Neuronal stem cell (in vitro differentiated cells): ENCODE data around the gene CLN5.
"Not testable (repeated sequence)": the region's sequence is repeated elsewhere in the genome, so short reads cannot be mapped to it uniquely, and the experiment has no call there.

Source experiments
- DNase-seq: peaks from one replicate; pipeline ENCODE4 v3.0.0-alpha.2; 2013; ENCODE audit warnings: low spot score
- H2AFZ ChIP-seq: one replicate; pipeline ENCODE4 v1.6.1; 2013; ENCODE audit warnings: mild to moderate bottlenecking, low read length, inconsistent platforms
- H2AK5ac ChIP-seq: 2 replicates; pipeline ENCODE4 v1.6.1; 2013; ENCODE audit warnings: low read depth, mild to moderate bottlenecking, inconsistent platforms, low read length, moderate library complexity, mixed read lengths
- H2BK120ac ChIP-seq: 2 replicates; pipeline ENCODE4 v1.6.1; 2013; ENCODE audit warnings: low read depth, mild to moderate bottlenecking, inconsistent platforms, low read length, moderate library complexity, mixed read lengths
- H2BK12ac ChIP-seq: one replicate; pipeline ENCODE4 v1.6.1; 2013; ENCODE audit warnings: low read length, inconsistent platforms
- H2BK15ac ChIP-seq: 2 replicates; pipeline ENCODE4 v1.6.1; 2013; ENCODE audit warnings: mild to moderate bottlenecking, low read length, inconsistent platforms, mixed read lengths
- H2BK5ac ChIP-seq: one replicate; pipeline ENCODE4 v1.6.1; 2013; ENCODE audit warnings: inconsistent platforms, mild to moderate bottlenecking, low read length, moderate library complexity
- H3K14ac ChIP-seq: one replicate; pipeline ENCODE4 v1.6.1; 2013; ENCODE audit warnings: low read length, inconsistent platforms
- H3K18ac ChIP-seq: 2 replicates; pipeline ENCODE4 v1.6.1; 2013; ENCODE audit warnings: low read length, inconsistent platforms
- H3K23ac ChIP-seq: 2 replicates; pipeline ENCODE4 v1.6.1; 2013; ENCODE audit warnings: low read depth, mild to moderate bottlenecking, mixed read lengths, low read length, inconsistent platforms; ENCODE audit not compliant: poor library complexity
- H3K27ac ChIP-seq: replicated peaks from 3 replicates; pipeline ENCODE4 v1.5.1; 2013; ENCODE audit warnings: low read length, inconsistent platforms
- H3K27me3 ChIP-seq, 3 experiments: 2 replicates each; pipeline ENCODE4 v1.6.1; 2013; ENCODE audit warnings: low read length in 3 of 3, mild to moderate bottlenecking in 2 of 3, inconsistent platforms in 1 of 3, low read depth in 1 of 3, mixed read lengths in 1 of 3, moderate library complexity in 1 of 3; ENCODE audit not compliant: control insufficient read depth in 3 of 3, insufficient read depth in 3 of 3
- H3K36me3 ChIP-seq, 2 donors: replicated peaks in 1 of 2; 2 replicates each; pipeline ENCODE4 v1.6.1; 2013; ENCODE audit warnings: low read length in 2 of 2; ENCODE audit not compliant: control insufficient read depth in 2 of 2, insufficient read depth in 2 of 2
- H3K4ac ChIP-seq: 2 replicates; pipeline ENCODE4 v1.6.1; 2013; ENCODE audit warnings: inconsistent platforms, mild to moderate bottlenecking, low read length, moderate library complexity
- H3K4me1 ChIP-seq, 2 donors: 1 replicate in 1 of 2; 2 replicates in 1 of 2; pipeline ENCODE4 v1.6.1; 2013; ENCODE audit warnings: low read length in 2 of 2, low read depth in 1 of 2; ENCODE audit not compliant: control insufficient read depth in 2 of 2, insufficient read depth in 1 of 2
- H3K4me2 ChIP-seq: one replicate; pipeline ENCODE4 v1.6.1; 2013; ENCODE audit warnings: mild to moderate bottlenecking, low read length, inconsistent platforms; ENCODE audit not compliant: insufficient read depth, poor library complexity, severe bottlenecking
- H3K4me3 ChIP-seq, 2 donors: 2 replicates each; pipeline ENCODE4 v1.5.1; 2013; ENCODE audit warnings: low read length in 2 of 2, mild to moderate bottlenecking in 2 of 2, inconsistent platforms in 1 of 2, moderate library complexity in 1 of 2
- H3K79me1 ChIP-seq: one replicate; pipeline ENCODE4 v1.6.1; 2013; ENCODE audit warnings: low read depth, mild to moderate bottlenecking, inconsistent platforms, low read length, moderate library complexity
- H3K9ac ChIP-seq: one replicate; pipeline ENCODE4 v1.6.1; 2013; ENCODE audit warnings: mild to moderate bottlenecking, low read depth, low read length, inconsistent platforms; ENCODE audit not compliant: poor library complexity
- H3K9me3 ChIP-seq, 2 donors: replicated peaks in 1 of 2; 2 replicates each; pipeline versions ENCODE3 to v1.6.1; 2013; ENCODE audit warnings: low read length in 2 of 2, mild to moderate bottlenecking in 2 of 2, inconsistent platforms in 1 of 2, low read depth in 1 of 2, mixed read lengths in 1 of 2, moderate library complexity in 1 of 2; ENCODE audit not compliant: control insufficient read depth in 2 of 2, insufficient read depth in 1 of 2
- H4K8ac ChIP-seq: one replicate; pipeline ENCODE4 v1.6.1; 2013; ENCODE audit warnings: low read depth, mild to moderate bottlenecking, inconsistent platforms, low read length, moderate library complexity
- H4K91ac ChIP-seq: one replicate; pipeline ENCODE4 v1.6.1; 2013; ENCODE audit warnings: low read length, low read depth, mild to moderate bottlenecking, inconsistent platforms; ENCODE audit not compliant: poor library complexity
- WGBS, 2 donors: extraction: QIAGEN DNeasy Blood & Tissue Kit; methylation state at CpG; one replicate each; pipeline ENCODE4 v1.1.7; 2013; ENCODE audit warnings: missing lambda C conversion rate in 2 of 2, mixed read lengths in 1 of 2; ENCODE audit not compliant: insufficient read length in 2 of 2, insufficient replicate concordance in 1 of 2; ENCODE audit errors: extremely low coverage in 2 of 2; 5-methylcytosine and 5-hydroxymethylcytosine counted together

CLN5 gene

GRCh38 chr13:76955193-76955592 lies 36.7 kb upstream of the CLN5 start:
- peaks cover 2% of the 10 kb centered on the region for H3K79me1 ChIP-seq
- H3K4me3 ChIP-seq: no peak overlapping the region
- DNase-seq: no peak
- no peak overlapping the region for H2BK120ac ChIP-seq
- no peaks in the 10 kb centered on the region for H3K4me1 ChIP-seq
- no peak overlapping the region for H3K18ac ChIP-seq
- H2AFZ ChIP-seq: no peak overlapping the region
- H2BK12ac ChIP-seq: no peak overlapping the region
- H4K91ac ChIP-seq: no peak overlapping the region
- no peak overlapping the region for H4K8ac ChIP-seq
- no peak overlapping the region for H2BK5ac ChIP-seq
- H3K4ac ChIP-seq: no peak overlapping the region
- no peak overlapping the region for H3K23ac ChIP-seq
- no CpG with 5 or more reads among the region's 4 CpGs for WGBS, 2 donors
- H2BK15ac ChIP-seq: no peak overlapping the region
- H3K9me3 ChIP-seq: peaks cover 0 to 10% of the 10 kb centered on the region in 2 donors
- no peak overlapping the region for H2AK5ac ChIP-seq
- no peak overlapping the region for H3K9ac ChIP-seq
- no peak overlapping the region for H3K27ac ChIP-seq
- no peaks in the 10 kb centered on the region for H3K36me3 ChIP-seq
- H3K14ac ChIP-seq: no peak overlapping the region
- no peak overlapping the region for H3K4me2 ChIP-seq
- no peaks in the 10 kb centered on the region for H3K27me3 ChIP-seq

DNA sequence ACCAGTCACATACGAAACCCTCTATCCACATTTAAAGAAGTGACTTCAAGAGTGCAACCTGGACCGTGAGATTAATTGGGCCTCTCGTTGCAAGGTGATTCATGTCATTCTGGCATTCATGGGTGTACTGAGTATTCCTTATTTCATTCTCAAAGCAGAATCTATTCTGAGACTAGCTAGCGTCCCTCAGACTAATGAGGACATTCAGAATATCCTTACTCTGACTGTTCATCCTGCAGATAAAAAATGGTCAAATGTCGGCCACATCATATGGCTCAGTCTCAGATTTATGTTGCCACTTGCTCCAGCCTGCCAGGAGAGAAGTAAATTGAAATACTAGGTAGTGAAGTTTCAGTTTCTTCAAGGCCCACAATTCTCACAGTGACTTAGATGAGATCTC lies 36.2 kb upstream of the CLN5 start:
- Histone ChIP-seq H3K9me3 (peaks cover 0 to 10% of the 10 kb centered on the region in 2 donors), H3K4me3 (no peak overlapping the region), H3K4me2 (no peak overlapping the region), H3K14ac (no peak overlapping the region), H3K27ac (no peak overlapping the region), H3K23ac (no peak overlapping the region), H2BK12ac (no peak overlapping the region), H3K4me1 (no peaks in the 10 kb centered on the region), H2BK5ac (no peak overlapping the region), H2BK120ac (no peak overlapping the region), H3K9ac (no peak overlapping the region), H4K8ac (no peak overlapping the region), H2AFZ (no peak overlapping the region), H3K18ac (no peak overlapping the region), H3K27me3 (no peaks in the 10 kb centered on the region), H4K91ac (no peak overlapping the region), H3K79me1 (peaks cover 2% of the 10 kb centered on the region), H2AK5ac (no peak overlapping the region), H2BK15ac (no peak overlapping the region), H3K4ac (no peak overlapping the region), H3K36me3 (no peaks in the 10 kb centered on the region)
- DNase-seq: no peak
- WGBS, 2 donors: no CpG with 5 or more reads among the region's 5 CpGs

DNA sequence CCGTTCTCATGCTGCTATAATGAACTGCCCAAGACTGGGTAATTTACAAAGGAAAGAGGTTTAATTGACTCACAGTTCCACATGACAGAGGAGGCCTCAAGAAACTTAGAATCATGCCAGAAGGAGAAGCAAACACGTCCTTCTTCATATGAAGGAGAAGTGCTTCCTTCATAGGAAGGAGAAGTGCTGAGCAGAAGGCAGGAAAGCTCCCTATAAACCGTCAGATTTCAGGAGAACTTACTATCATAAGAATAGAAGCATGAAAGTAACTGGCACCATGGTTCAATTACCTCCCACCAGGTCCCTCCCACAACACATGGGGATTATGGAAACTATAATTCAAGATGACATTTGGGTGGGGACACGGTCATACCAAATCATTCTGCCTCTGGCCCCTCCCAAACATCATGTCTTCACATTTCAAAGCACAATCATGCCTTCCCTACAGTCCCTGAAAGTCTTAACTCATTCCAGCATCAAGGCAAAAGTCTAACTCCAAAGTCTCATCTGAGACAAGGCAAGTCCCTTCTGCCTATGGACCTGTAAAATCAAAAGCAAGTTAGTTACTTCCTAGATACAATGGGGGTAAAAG lies 32.9 kb upstream of the CLN5 start:
- Histone ChIP-seq H2BK5ac (no peak overlapping the region), H2AFZ (no peak overlapping the region), H3K9me3 (peaks cover 0 to 10% of the 10 kb centered on the region in 2 donors), H3K23ac (no peak overlapping the region), H3K4ac (no peak overlapping the region), H3K4me2 (no peak overlapping the region), H3K27me3 (no peaks in the 10 kb centered on the region), H2BK15ac (no peak overlapping the region), H2AK5ac (no peak overlapping the region), H3K18ac (no peak overlapping the region), H4K8ac (no peak overlapping the region), H3K4me3 (no peak overlapping the region), H3K4me1 (no peaks in the 10 kb centered on the region), H3K9ac (no peak overlapping the region), H4K91ac (no peak overlapping the region), H2BK120ac (no peak overlapping the region), H2BK12ac (no peak overlapping the region), H3K27ac (no peak overlapping the region), H3K36me3 (no peaks in the 10 kb centered on the region), H3K14ac (no peak overlapping the region), H3K79me1 (peaks cover 2% of the 10 kb centered on the region)
- DNase-seq: no peak
- WGBS, 2 donors: no CpG with 5 or more reads among the region's 4 CpGs

GRCh38 chr13:76959734-76960133 lies 32.1 kb upstream of the CLN5 start:
- not testable (repeated sequence) for H2BK120ac ChIP-seq, H2BK15ac ChIP-seq, DNase-seq, H3K14ac ChIP-seq, H3K27me3 ChIP-seq, H3K23ac ChIP-seq, H2AK5ac ChIP-seq, H2BK12ac ChIP-seq, H3K36me3 ChIP-seq, H3K18ac ChIP-seq, H3K4me3 ChIP-seq, H3K27ac ChIP-seq, H3K4me1 ChIP-seq, H3K79me1 ChIP-seq, H2AFZ ChIP-seq, H2BK5ac ChIP-seq, H4K8ac ChIP-seq, H3K4ac ChIP-seq, H3K4me2 ChIP-seq, H3K9ac ChIP-seq, H4K91ac ChIP-seq
- H3K9me3 ChIP-seq: peaks cover 0 to 10% of the 10 kb centered on the region in 2 donors
